AG04450 (cell line): Measurements from ENCODE around the gene NF1. TPM values are rescaled to one million over a fixed set of nuclear protein-coding genes. Genes with fewer than 3 reads are reported as not detected.

ENCODE experiments used
- CTCF ChIA-PET: fragments of 300-600, 350-600 bp; formaldehyde crosslinking; extraction: SDS; loops from one replicate; lab custom pipeline; 2022; ENCODE audit warnings: antibody characterized with exemption, inconsistent platforms; lab: Charles Lee
- POLR2A ChIA-PET: fragments of 350-600 bp; formaldehyde crosslinking; extraction: SDS; loops from one replicate; lab custom pipeline; 2021; ENCODE audit warnings: antibody characterized with exemption, inconsistent platforms; lab: Yijun Ruan, JAX
- DNase-seq: peaks from one replicate; pipeline ENCODE4 v3.0.0-alpha.2; 2011; ENCODE audit warnings: low read depth, low spot score
- H3K27ac ChIP-seq: one replicate; pipeline ENCODE4 v1.5.1; 2012; ENCODE audit warnings: low read depth, low read length, control low read depth
- H3K27me3 ChIP-seq: one replicate; pipeline ENCODE4 v1.6.0; 2012; ENCODE audit warnings: low read length; ENCODE audit not compliant: control insufficient read depth, insufficient read depth
- H3K4me3 ChIP-seq: 2 replicates; pipeline ENCODE4 v1.5.1; 2011; ENCODE audit warnings: mild to moderate bottlenecking, low read depth, low read length, control low read depth
- H3K9me3 ChIP-seq: 2 replicates; pipeline ENCODE4 v1.5.1; 2012; ENCODE audit warnings: low read length; ENCODE audit not compliant: control insufficient read depth, insufficient read depth
- CTCF ChIP-seq: IDR thresholded peaks from 2 replicates; pipeline ENCODE4 v1.5.1; 2011; ENCODE audit warnings: low read depth, low read length, control low read depth, inconsistent platforms
- polyA plus RNA-seq: library from polyadenylated mRNA; depleted of rRNA; stranded (reverse); fragments of >200 nt; gene quantifications from 2 replicates; pipeline ENCODE4 v1.2.3, GENCODE V29; 2011

The NF1 gene
- polyA plus RNA-seq, 1 experiment: 60.5 TPM

GRCh38 chr17:31211352-31212012, 116.7 kb downstream of the NF1 start:
- H3K9me3 ChIP-seq: no peaks in the 10 kb centered on the region
- CTCF ChIA-PET: interaction anchor here (0.6 kb wide), 1 partner anchor 307 kb away, joined by 3 read pairs; no protein-coding TSS in a partner anchor
- DNase-seq: no peak
- no peak for TF ChIP-seq CTCF
- H3K27ac ChIP-seq: no peak overlapping the region
- no peak overlapping the region for H3K4me3 ChIP-seq
- POLR2A ChIA-PET: interaction anchor here (0.6 kb wide), 1 partner anchor 42 kb away, joined by 3 read pairs; no protein-coding TSS in a partner anchor
- H3K27me3 ChIP-seq: no peaks in the 10 kb centered on the region

GRCh38 chr17:31216031-31216751, 121.4 kb downstream of the NF1 start:
- Histone ChIP-seq H3K4me3 (no peak overlapping the region), H3K27ac (no peak overlapping the region), H3K27me3 (no peaks in the 10 kb centered on the region), H3K9me3 (no peaks in the 10 kb centered on the region)
- peak; percentile 59 for DNase-seq
- CTCF ChIA-PET: interaction anchor here (0.6 to 2.5 kb wide), 25 partner anchors 9 to 499 kb away, joined by 3 to 13 read pairs (median 5); partner anchors contain the start of gene RNF135
- POLR2A ChIA-PET: no interaction called here
- peak; percentile 49 for TF ChIP-seq CTCF

- ChIA-PET CTCF (interaction anchor here (0.6 to 1.4 kb wide), 5 partner anchors 8 to 409 kb away, joined by 3 to 4 read pairs (median 3); no protein-coding TSS in a partner anchor), POLR2A (no interaction called here)
- TF ChIP-seq CTCF: no peak
- Histone ChIP-seq H3K9me3 (no peaks in the 10 kb centered on the region), H3K4me3 (no peak overlapping the region), H3K27ac (no peak overlapping the region), H3K27me3 (no peaks in the 10 kb centered on the region)
- no peak for DNase-seq
Observed at GRCh38 chr17:31224366-31224765, 129.6 kb downstream of the NF1 start.

- no peak overlapping the region for H3K4me3 ChIP-seq
- ChIA-PET CTCF (interaction anchor here (1.4 kb wide), 1 partner anchor 9 kb away, joined by 3 read pairs; no protein-coding TSS in a partner anchor), POLR2A (no interaction called here)
- no peak for TF ChIP-seq CTCF
- no peak overlapping the region for H3K27ac ChIP-seq
- no peaks in the 10 kb centered on the region for H3K27me3 ChIP-seq
- DNase-seq: no peak
- no peaks in the 10 kb centered on the region for H3K9me3 ChIP-seq
Observed at GRCh38 chr17:31225831-31226230, 131.1 kb downstream of the NF1 start.

GRCh38 chr17:31226373-31226772, 131.6 kb downstream of the NF1 start:
- no peaks in the 10 kb centered on the region for H3K27me3 ChIP-seq
- ChIA-PET CTCF (interaction anchor here (2.4 kb wide), 1 partner anchor 10 kb away, joined by 11 read pairs; no protein-coding TSS in a partner anchor), POLR2A (no interaction called here)
- no peak for DNase-seq
- no peak for TF ChIP-seq CTCF
- no peaks in the 10 kb centered on the region for H3K9me3 ChIP-seq
- H3K4me3 ChIP-seq: no peak overlapping the region
- no peak overlapping the region for H3K27ac ChIP-seq
